H1 (cell line): Measurements from ENCODE around the gene TPM2. TPM values are rescaled to one million over a fixed set of nuclear protein-coding genes. Genes with fewer than 3 reads are reported as not detected.

Experiments used
- BRCA1 ChIP-seq: IDR thresholded peaks from 2 replicates; pipeline ENCODE4 v1.6.1; 2012; ENCODE audit warnings: low read depth, low read length, improper control_type of control experiment
- GABPA ChIP-seq: IDR thresholded peaks from 2 replicates; pipeline ENCODE4 v1.6.1; 2011; ENCODE audit warnings: mild to moderate bottlenecking, low read length, moderate library complexity, borderline replicate concordance; ENCODE audit not compliant: insufficient read depth
- HDAC6 ChIP-seq: IDR thresholded peaks from one replicate; pipeline ENCODE4 v1.7.1; 2012; ENCODE audit warnings: low read depth, mild to moderate bottlenecking, inconsistent platforms, low read length, moderate library complexity
- polyA plus RNA-seq, 7 experiments: library from polyadenylated mRNA; depleted of rRNA in 3 of 7; stranded (reverse) in 5 of 7; unstranded in 2 of 7; fragments of >200 nt in 5 of 7; fragments of 200-250 nt in 2 of 7; gene quantifications; 1 replicate in 5 of 7; 2 replicates in 1 of 7; 4 replicates in 1 of 7; pipeline versions ENCODE4 v1.2.1 to v1.2.3, GENCODE V29; 2011 to 2013; ENCODE audit warnings: missing spikeins in 2 of 7, mixed read lengths in 2 of 7
- total RNA-seq: library from RNA; stranded (reverse); fragmentation: NEBNext Ultra II Directional; extraction: Animal tissue kit (Norgen Biotek cat#: 25700); gene quantifications from 2 replicates; pipeline ENCODE4 v1.2.1, GENCODE V29; 2021

The TPM2 gene
- total and polyA plus RNA-seq, 2 of the 8 experiments (the other 6 are each of a cell fraction or from before 2014, with no cell fraction given) = 62.5 to 181 TPM

DNA sequence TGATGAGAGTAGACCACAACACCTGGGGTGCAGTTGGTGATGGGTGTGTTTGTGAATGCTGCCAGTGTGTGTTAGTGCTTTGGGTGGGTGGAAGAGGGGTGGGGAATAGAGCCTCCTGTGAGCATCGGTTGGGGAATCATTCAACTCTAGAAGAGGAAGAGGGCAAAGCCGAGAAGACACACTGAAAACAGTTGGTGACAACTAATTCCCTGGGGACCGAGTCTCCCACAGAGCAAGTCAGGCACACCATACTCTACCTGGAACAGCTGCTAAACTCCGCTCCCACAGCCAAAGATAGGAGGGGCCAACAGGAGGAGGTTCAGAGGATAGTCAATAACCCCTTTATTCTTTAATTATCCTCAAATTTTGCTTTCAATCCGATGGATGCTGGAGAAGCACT, 23.2 kb downstream of the TPM2 start (continued):
- TF ChIP-seq BRCA1 (no peak), HDAC6 (no peak), GABPA (no peak)
